BLaER1 (cell line): Measurements from ENCODE around the gene VPS8.

Experiments used
- H3K27ac ChIP-seq: shearing (Covaris generic); formaldehyde crosslinking; 2 replicates; pipeline ENCODE4 v1.8.1; 2022
- H3K27me3 ChIP-seq: shearing (Covaris generic); formaldehyde crosslinking; 2 replicates; pipeline ENCODE4 v1.8.1; 2022
- H3K36me3 ChIP-seq: shearing (Covaris generic); formaldehyde crosslinking; 2 replicates; pipeline ENCODE4 v1.8.1; 2022
- H3K4me1 ChIP-seq: shearing (Covaris generic); formaldehyde crosslinking; 2 replicates; pipeline ENCODE4 v1.8.1; 2022
- H3K4me2 ChIP-seq: shearing (Covaris generic); formaldehyde crosslinking; 2 replicates; pipeline ENCODE4 v1.8.1; 2022
- H3K4me3 ChIP-seq: shearing (Covaris generic); formaldehyde crosslinking; 2 replicates; pipeline ENCODE4 v1.8.1; 2022
- H3K9ac ChIP-seq: shearing (Covaris generic); formaldehyde crosslinking; 2 replicates; pipeline ENCODE4 v1.8.1; 2022
- H3K9me3 ChIP-seq: shearing (Covaris generic); formaldehyde crosslinking; 2 replicates; pipeline ENCODE4 v1.8.1; 2022
- H4K20me1 ChIP-seq: shearing (Covaris generic); formaldehyde crosslinking; 2 replicates; pipeline ENCODE4 v1.8.1; 2022
- Cebpa-rat ChIP-seq: shearing (Covaris generic); IDR thresholded peaks from 2 replicates; pipeline ENCODE4 v1.8.1; 2022

The VPS8 gene

DNA sequence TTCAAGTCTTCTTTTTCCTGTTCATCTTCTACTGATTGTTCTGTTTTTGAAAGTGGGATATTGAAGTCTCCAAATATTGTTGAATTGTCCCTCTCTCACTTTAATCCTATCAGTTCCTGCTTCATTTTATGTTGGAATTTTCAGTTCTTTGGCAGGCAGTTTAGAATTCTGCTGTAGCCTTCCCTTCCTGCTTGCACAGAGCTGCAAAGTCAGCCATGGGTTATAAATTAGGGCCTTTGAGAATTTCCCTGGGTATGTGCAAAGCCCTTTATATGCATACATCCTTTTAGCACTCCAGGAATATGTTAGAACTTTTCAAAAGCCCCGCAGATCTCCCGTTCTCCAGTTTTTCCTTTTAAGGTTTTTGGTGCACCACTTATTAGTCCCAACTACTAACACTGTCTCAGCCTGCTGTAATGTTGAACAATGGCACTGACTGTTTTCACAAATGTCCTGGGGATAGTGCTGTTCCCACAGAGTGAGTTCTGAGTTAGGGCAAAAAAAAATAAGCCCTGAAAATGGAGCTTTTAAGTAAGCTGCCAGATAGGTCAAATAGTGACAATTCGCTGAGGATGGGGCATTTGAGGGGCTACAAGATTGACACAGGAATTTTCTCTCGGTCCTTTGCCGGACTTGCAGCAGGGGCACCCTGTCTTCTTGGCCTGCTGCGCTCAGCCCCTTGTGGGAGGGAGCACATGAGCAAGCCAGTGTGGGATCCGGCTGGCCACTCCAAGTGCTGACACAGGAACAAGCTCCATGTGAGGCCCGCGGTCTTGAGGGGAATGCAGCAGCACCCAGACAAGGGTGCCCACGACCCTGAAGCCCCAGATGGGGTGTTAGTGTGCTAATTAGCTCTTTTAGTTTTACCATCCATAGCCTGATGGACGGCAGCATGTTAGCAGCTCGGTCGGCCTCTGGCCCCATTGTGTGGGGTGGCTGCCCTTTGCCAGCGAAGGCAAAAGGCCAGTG, 96.0 kb downstream of the VPS8 start:
- H3K27ac ChIP-seq: no peak overlapping the region
- no peaks in the 10 kb centered on the region for H3K27me3 ChIP-seq
- H3K9me3 ChIP-seq: peaks cover 6% of the 10 kb centered on the region
- peaks cover 34% of the 10 kb centered on the region for H3K36me3 ChIP-seq
- H3K9ac ChIP-seq: no peak overlapping the region
- H3K4me1 ChIP-seq: no peaks in the 10 kb centered on the region
- H3K4me3 ChIP-seq: no peak overlapping the region
- H4K20me1 ChIP-seq: no peaks in the 10 kb centered on the region
- no peak for TF ChIP-seq Cebpa-rat
- H3K4me2 ChIP-seq: no peak overlapping the region

GRCh38 chr3:184908859-184909258, 96.9 kb downstream of the VPS8 start:
- Histone ChIP-seq H3K4me1 (no peaks in the 10 kb centered on the region), H3K9ac (no peak overlapping the region), H3K4me3 (no peak overlapping the region), H3K4me2 (no peak overlapping the region), H3K27ac (no peak overlapping the region), H4K20me1 (no peaks in the 10 kb centered on the region), H3K36me3 (peaks cover 34% of the 10 kb centered on the region), H3K9me3 (peaks cover 6% of the 10 kb centered on the region), H3K27me3 (no peaks in the 10 kb centered on the region)
- no peak for TF ChIP-seq Cebpa-rat

GRCh38 chr3:184910664-184911063, 98.7 kb downstream of the VPS8 start:
- H3K9ac ChIP-seq: no peak overlapping the region
- no peak overlapping the region for H3K27ac ChIP-seq
- H3K36me3 ChIP-seq: peaks cover 42% of the 10 kb centered on the region
- no peak overlapping the region for H3K4me2 ChIP-seq
- no peaks in the 10 kb centered on the region for H3K9me3 ChIP-seq
- no peaks in the 10 kb centered on the region for H4K20me1 ChIP-seq
- H3K4me1 ChIP-seq: no peaks in the 10 kb centered on the region
- no peak for TF ChIP-seq Cebpa-rat
- H3K27me3 ChIP-seq: no peaks in the 10 kb centered on the region
- H3K4me3 ChIP-seq: no peak overlapping the region

GRCh38 chr3:184911570-184911969, 99.6 kb downstream of the VPS8 start:
- H3K4me2 ChIP-seq: no peak overlapping the region
- peaks cover 43% of the 10 kb centered on the region for H3K36me3 ChIP-seq

GRCh38 chr3:184912163-184912562, 100.2 kb downstream of the VPS8 start:
- no peak overlapping the region for H3K4me3 ChIP-seq
- H3K36me3 ChIP-seq: peaks cover 43% of the 10 kb centered on the region
- no peaks in the 10 kb centered on the region for H3K4me1 ChIP-seq
- no peak overlapping the region for H3K9ac ChIP-seq
- H3K27ac ChIP-seq: no peak overlapping the region
- H4K20me1 ChIP-seq: no peaks in the 10 kb centered on the region
- no peaks in the 10 kb centered on the region for H3K27me3 ChIP-seq
- H3K9me3 ChIP-seq: no peaks in the 10 kb centered on the region
- no peak for TF ChIP-seq Cebpa-rat
- H3K4me2 ChIP-seq: no peak overlapping the region

More at GRCh38 chr3:184911570-184911969, 99.6 kb downstream of the VPS8 start:
- no peak overlapping the region for H3K9ac ChIP-seq
- H3K4me1 ChIP-seq: no peaks in the 10 kb centered on the region
- H3K27ac ChIP-seq: no peak overlapping the region
- H3K9me3 ChIP-seq: no peaks in the 10 kb centered on the region
- H4K20me1 ChIP-seq: no peaks in the 10 kb centered on the region
- H3K27me3 ChIP-seq: no peaks in the 10 kb centered on the region
- no peak for TF ChIP-seq Cebpa-rat
- no peak overlapping the region for H3K4me3 ChIP-seq

- Histone ChIP-seq H3K4me1 (no peaks in the 10 kb centered on the region), H3K36me3 (peaks cover 41% of the 10 kb centered on the region), H3K9me3 (no peaks in the 10 kb centered on the region), H4K20me1 (no peaks in the 10 kb centered on the region), H3K27me3 (no peaks in the 10 kb centered on the region), H3K4me3 (no peak overlapping the region), H3K27ac (no peak overlapping the region), H3K9ac (no peak overlapping the region), H3K4me2 (no peak overlapping the region)
- TF ChIP-seq Cebpa-rat: no peak
Measured at GRCh38 chr3:184914628-184915027, 102.7 kb downstream of the VPS8 start.

GRCh38 chr3:184918750-184919149, 106.8 kb downstream of the VPS8 start:
- Histone ChIP-seq H3K9ac (no peak overlapping the region), H3K4me2 (no peak overlapping the region), H3K36me3 (peaks cover 52% of the 10 kb centered on the region), H4K20me1 (no peaks in the 10 kb centered on the region), H3K27ac (no peak overlapping the region), H3K4me1 (no peaks in the 10 kb centered on the region), H3K9me3 (no peaks in the 10 kb centered on the region), H3K4me3 (no peak overlapping the region), H3K27me3 (no peaks in the 10 kb centered on the region)
- no peak for TF ChIP-seq Cebpa-rat

- no peaks in the 10 kb centered on the region for H3K27me3 ChIP-seq
- peaks cover 56% of the 10 kb centered on the region for H3K36me3 ChIP-seq
- H3K27ac ChIP-seq: no peak overlapping the region
- H3K4me2 ChIP-seq: no peak overlapping the region
- H3K4me1 ChIP-seq: no peaks in the 10 kb centered on the region
- no peaks in the 10 kb centered on the region for H4K20me1 ChIP-seq
- no peaks in the 10 kb centered on the region for H3K9me3 ChIP-seq
- TF ChIP-seq Cebpa-rat: no peak
- no peak overlapping the region for H3K4me3 ChIP-seq
- H3K9ac ChIP-seq: no peak overlapping the region
Measured at GRCh38 chr3:184919651-184920050, 107.7 kb downstream of the VPS8 start.

GRCh38 chr3:184924547-184924946, 112.6 kb downstream of the VPS8 start:
- Histone ChIP-seq H3K4me3 (no peak overlapping the region), H3K9me3 (no peaks in the 10 kb centered on the region), H3K4me2 (no peak overlapping the region), H4K20me1 (no peaks in the 10 kb centered on the region), H3K4me1 (no peaks in the 10 kb centered on the region), H3K27ac (no peak overlapping the region), H3K27me3 (no peaks in the 10 kb centered on the region), H3K9ac (no peak overlapping the region), H3K36me3 (peaks cover 73% of the 10 kb centered on the region)
- TF ChIP-seq Cebpa-rat: no peak

GRCh38 chr3:184927796-184928315, 115.9 kb downstream of the VPS8 start:
- H3K9me3 ChIP-seq: no peaks in the 10 kb centered on the region
- H4K20me1 ChIP-seq: no peaks in the 10 kb centered on the region
- H3K36me3 ChIP-seq: peaks cover 61% of the 10 kb centered on the region
- no peak overlapping the region for H3K4me3 ChIP-seq
- no peak for TF ChIP-seq Cebpa-rat
- no peak overlapping the region for H3K9ac ChIP-seq
- no peak overlapping the region for H3K4me2 ChIP-seq
- H3K27me3 ChIP-seq: no peaks in the 10 kb centered on the region
- H3K27ac ChIP-seq: no peak overlapping the region
- H3K4me1 ChIP-seq: no peaks in the 10 kb centered on the region
